C4-2B (cell line): Measurements from ENCODE around the gene NSMCE1.
A peak's percentile ranks its signal among the peaks of the same experiment; 100 is the strongest.
"Not testable (repeated sequence)": the region's sequence is repeated elsewhere in the genome, so short reads cannot be mapped to it uniquely, and the experiment has no call there.

ENCODE experiments used
- H3K27ac ChIP-seq: fragments of 450-650 bp; 2 replicates; pipeline ENCODE4 v1.5.1; 2017
- CTCF ChIP-seq: fragments of 450-650 bp; conservative IDR thresholded peaks from 2 replicates; pipeline ENCODE4 v1.5.1; 2017; ENCODE audit warnings: mild to moderate bottlenecking
- ZFX ChIP-seq: fragments of 450-650 bp; IDR thresholded peaks from 2 replicates; pipeline ENCODE4 v1.6.1; 2017

NSMCE1 gene

GRCh38 chr16:27273670-27274423 lies 5.3 kb upstream of the NSMCE1 start:
- TF ChIP-seq CTCF: no peak
- no peak for TF ChIP-seq ZFX

GRCh38 chr16:27273330-27273669 lies 4.7 kb upstream of the NSMCE1 start:
- TF ChIP-seq CTCF (no peak), ZFX (no peak)
- no peak overlapping the region for H3K27ac ChIP-seq

More at GRCh38 chr16:27273670-27274423, 5.3 kb upstream of the NSMCE1 start:
- H3K27ac ChIP-seq: no peak overlapping the region

GRCh38 chr16:27272697-27273096 lies 4.1 kb upstream of the NSMCE1 start:
- not testable (repeated sequence) for H3K27ac ChIP-seq

- no peak for TF ChIP-seq CTCF
- no peak for TF ChIP-seq ZFX
- no peak overlapping the region for H3K27ac ChIP-seq
Measured at GRCh38 chr16:27272076-27272475, 3.5 kb upstream of the NSMCE1 start.

GRCh38 chr16:27270349-27270748 lies 1.8 kb upstream of the NSMCE1 start:
- no peak overlapping the region for H3K27ac ChIP-seq

GRCh38 chr16:27269300-27270150 lies 953 bp upstream of the NSMCE1 start:
- peak overlapping the region; percentile 73 for H3K27ac ChIP-seq
- no peak for TF ChIP-seq ZFX
- TF ChIP-seq CTCF: no peak

More at GRCh38 chr16:27270349-27270748, 1.8 kb upstream of the NSMCE1 start:
- TF ChIP-seq ZFX (no peak), CTCF (no peak)

GRCh38 chr16:27267037-27267677 lies 1.4 kb downstream of the NSMCE1 start:
- TF ChIP-seq CTCF (no peak), ZFX (no peak)
- H3K27ac ChIP-seq: no peak overlapping the region
